K562 (cell line): Measurements from ENCODE around the gene ADSS2. TPM values are rescaled to one million over a fixed set of nuclear protein-coding genes. Genes with fewer than 3 reads are reported as not detected.

Experiments used
- L3MBTL2 ChIP-seq: fragments of 450-650 bp; IDR thresholded peaks from 2 replicates; pipeline ENCODE4 v1.6.1; 2016; ENCODE audit warnings: mild to moderate bottlenecking, moderate library complexity
- MEIS2 ChIP-seq: fragments of 450-650 bp; IDR thresholded peaks from 2 replicates; pipeline ENCODE4 v1.6.1; 2014; ENCODE audit warnings: mild to moderate bottlenecking; ENCODE audit not compliant: partially characterized antibody
- NRF1 ChIP-seq, 2 experiments: fragments of 450-650 bp; IDR thresholded peaks in 1 of 2; conservative IDR thresholded peaks in 1 of 2; 2 replicates each; pipeline ENCODE4 v1.6.1; 2014; ENCODE audit warnings: mild to moderate bottlenecking in 2 of 2
- RBM34 ChIP-seq: fragments of 200-400 bp; formaldehyde crosslinking; IDR thresholded peaks from 2 replicates; pipeline ENCODE4 v1.6.1; 2018; ENCODE audit warnings: low read length, borderline replicate concordance; ENCODE audit not compliant: insufficient read depth
- SMARCA4 ChIP-seq: fragments of 450-650 bp; IDR thresholded peaks from 2 replicates; pipeline ENCODE4 v1.6.1; 2016
- TAL1 ChIP-seq: fragments of 450-650 bp; IDR thresholded peaks from 2 replicates; pipeline ENCODE4 v1.6.1; 2016; ENCODE audit warnings: mild to moderate bottlenecking
- THRAP3 ChIP-seq: fragments of 450-650 bp; IDR thresholded peaks from 2 replicates; pipeline ENCODE4 v1.6.1; 2016; ENCODE audit warnings: mild to moderate bottlenecking, inconsistent platforms, borderline replicate concordance
- ZNF316 ChIP-seq: fragments of 450-650 bp; IDR thresholded peaks from 2 replicates; pipeline ENCODE4 v1.6.1; 2016
- ZNF75A ChIP-seq: fragments of 450-650 bp; formaldehyde crosslinking; IDR thresholded peaks from 2 replicates; pipeline ENCODE4 v1.4.0; 2020; ENCODE audit warnings: mild to moderate bottlenecking
- polyA plus RNA-seq, 8 experiments: library from polyadenylated mRNA; depleted of rRNA in 4 of 8; stranded (reverse) in 5 of 8; unstranded in 3 of 8; fragments of >200 nt; fragmentation: Nextera tagmentation in 2 of 8; fragmentation: Illumina TruSeq in 1 of 8; extraction: Ambion mirVana in 2 of 8; extraction: Trizol in 1 of 8; gene quantifications; 2 replicates each; pipeline versions ENCODE4 v1.2.1 to v1.2.3, GENCODE V29; 2011 to 2014; ENCODE audit warnings: inconsistent platforms in 1 of 8, missing spikeins in 1 of 8
- total RNA-seq, 7 experiments: library from RNA; depleted of rRNA in 6 of 7; stranded (reverse); fragments of >200 nt in 6 of 7; fragmentation: Illumina TruSeq in 2 of 7; extraction: Trizol in 2 of 7; gene quantifications; 2 replicates each; pipeline versions ENCODE4 v1.2.1 to v1.2.3, GENCODE V29; 2011 to 2021; ENCODE audit warnings: low replicate concordance in 1 of 7
- TF ChIP-seq, protein P1 (sequence below): fragments of 450-650 bp; IDR thresholded peaks from 2 replicates; pipeline ENCODE4 v1.6.1; 2016; ENCODE audit warnings: mild to moderate bottlenecking, moderate library complexity
- TF ChIP-seq, protein P2 (sequence below): fragments of 250-450 bp; sonication (Bioruptor Pico); IDR thresholded peaks from 2 replicates; pipeline ENCODE4 v1.8.0; 2022; ENCODE audit warnings: moderate library complexity, mild to moderate bottlenecking, inconsistent platforms
- TF ChIP-seq, protein P3 (sequence below), 2 experiments: IDR thresholded peaks in 1 of 2; conservative IDR thresholded peaks in 1 of 2; 2 replicates each; pipeline ENCODE4 v1.6.1; 2016; ENCODE audit warnings: low read depth in 2 of 2, mild to moderate bottlenecking in 1 of 2, missing compliant biosample characterization in 1 of 2, missing genetic modification characterization in 1 of 2, moderate library complexity in 1 of 2

ADSS2 gene
- total and polyA plus RNA-seq, 9 of the 15 experiments (the other 6 are each of a cell fraction or from before 2014, with no cell fraction given), result 8.8 to 63.8 (median 59.4) TPM

DNA sequence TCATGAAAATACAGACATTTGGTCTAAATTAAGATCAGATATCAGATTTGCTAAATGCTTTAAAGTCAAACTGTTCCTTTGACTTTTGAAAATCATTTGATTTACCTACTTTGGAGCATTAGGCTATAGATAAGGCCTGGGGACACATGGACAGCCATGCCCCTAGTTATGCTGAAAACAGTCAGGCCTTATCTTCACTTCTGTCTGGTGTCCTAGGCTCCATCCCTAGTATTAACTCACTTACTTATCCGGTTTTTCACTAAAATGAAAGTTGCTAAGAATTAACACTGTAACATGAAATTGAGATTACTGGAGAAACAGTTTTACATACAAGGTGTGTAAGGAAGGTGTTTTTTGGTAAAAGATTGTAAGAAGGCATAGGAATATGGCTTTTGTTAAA, 4.9 kb upstream of the ADSS2 start (continued):
- TF ChIP-seq RBM34 (no peak), NRF1 (conservative IDR thresholded peaks at IDR 0.05 in 1 of 2, IDR thresholded peaks at IDR 0.05 in 1 of 2) (no peak), L3MBTL2 (peak; percentile 58; the same call in 1 of the 2 replicates), TAL1 (peak; percentile 12; the same call in 1 of the 2 replicates), THRAP3 (no peak), ZNF75A (CRISPR knock-in tag) (no peak), SMARCA4 (peak; percentile 58; the same call in 1 of the 2 replicates), ZNF316 (0 out of 2 replicates have a peak, but pooled peaks have one; percentile 15), MEIS2 (peak; percentile 68)
- TF ChIP-seq, protein P1, sequence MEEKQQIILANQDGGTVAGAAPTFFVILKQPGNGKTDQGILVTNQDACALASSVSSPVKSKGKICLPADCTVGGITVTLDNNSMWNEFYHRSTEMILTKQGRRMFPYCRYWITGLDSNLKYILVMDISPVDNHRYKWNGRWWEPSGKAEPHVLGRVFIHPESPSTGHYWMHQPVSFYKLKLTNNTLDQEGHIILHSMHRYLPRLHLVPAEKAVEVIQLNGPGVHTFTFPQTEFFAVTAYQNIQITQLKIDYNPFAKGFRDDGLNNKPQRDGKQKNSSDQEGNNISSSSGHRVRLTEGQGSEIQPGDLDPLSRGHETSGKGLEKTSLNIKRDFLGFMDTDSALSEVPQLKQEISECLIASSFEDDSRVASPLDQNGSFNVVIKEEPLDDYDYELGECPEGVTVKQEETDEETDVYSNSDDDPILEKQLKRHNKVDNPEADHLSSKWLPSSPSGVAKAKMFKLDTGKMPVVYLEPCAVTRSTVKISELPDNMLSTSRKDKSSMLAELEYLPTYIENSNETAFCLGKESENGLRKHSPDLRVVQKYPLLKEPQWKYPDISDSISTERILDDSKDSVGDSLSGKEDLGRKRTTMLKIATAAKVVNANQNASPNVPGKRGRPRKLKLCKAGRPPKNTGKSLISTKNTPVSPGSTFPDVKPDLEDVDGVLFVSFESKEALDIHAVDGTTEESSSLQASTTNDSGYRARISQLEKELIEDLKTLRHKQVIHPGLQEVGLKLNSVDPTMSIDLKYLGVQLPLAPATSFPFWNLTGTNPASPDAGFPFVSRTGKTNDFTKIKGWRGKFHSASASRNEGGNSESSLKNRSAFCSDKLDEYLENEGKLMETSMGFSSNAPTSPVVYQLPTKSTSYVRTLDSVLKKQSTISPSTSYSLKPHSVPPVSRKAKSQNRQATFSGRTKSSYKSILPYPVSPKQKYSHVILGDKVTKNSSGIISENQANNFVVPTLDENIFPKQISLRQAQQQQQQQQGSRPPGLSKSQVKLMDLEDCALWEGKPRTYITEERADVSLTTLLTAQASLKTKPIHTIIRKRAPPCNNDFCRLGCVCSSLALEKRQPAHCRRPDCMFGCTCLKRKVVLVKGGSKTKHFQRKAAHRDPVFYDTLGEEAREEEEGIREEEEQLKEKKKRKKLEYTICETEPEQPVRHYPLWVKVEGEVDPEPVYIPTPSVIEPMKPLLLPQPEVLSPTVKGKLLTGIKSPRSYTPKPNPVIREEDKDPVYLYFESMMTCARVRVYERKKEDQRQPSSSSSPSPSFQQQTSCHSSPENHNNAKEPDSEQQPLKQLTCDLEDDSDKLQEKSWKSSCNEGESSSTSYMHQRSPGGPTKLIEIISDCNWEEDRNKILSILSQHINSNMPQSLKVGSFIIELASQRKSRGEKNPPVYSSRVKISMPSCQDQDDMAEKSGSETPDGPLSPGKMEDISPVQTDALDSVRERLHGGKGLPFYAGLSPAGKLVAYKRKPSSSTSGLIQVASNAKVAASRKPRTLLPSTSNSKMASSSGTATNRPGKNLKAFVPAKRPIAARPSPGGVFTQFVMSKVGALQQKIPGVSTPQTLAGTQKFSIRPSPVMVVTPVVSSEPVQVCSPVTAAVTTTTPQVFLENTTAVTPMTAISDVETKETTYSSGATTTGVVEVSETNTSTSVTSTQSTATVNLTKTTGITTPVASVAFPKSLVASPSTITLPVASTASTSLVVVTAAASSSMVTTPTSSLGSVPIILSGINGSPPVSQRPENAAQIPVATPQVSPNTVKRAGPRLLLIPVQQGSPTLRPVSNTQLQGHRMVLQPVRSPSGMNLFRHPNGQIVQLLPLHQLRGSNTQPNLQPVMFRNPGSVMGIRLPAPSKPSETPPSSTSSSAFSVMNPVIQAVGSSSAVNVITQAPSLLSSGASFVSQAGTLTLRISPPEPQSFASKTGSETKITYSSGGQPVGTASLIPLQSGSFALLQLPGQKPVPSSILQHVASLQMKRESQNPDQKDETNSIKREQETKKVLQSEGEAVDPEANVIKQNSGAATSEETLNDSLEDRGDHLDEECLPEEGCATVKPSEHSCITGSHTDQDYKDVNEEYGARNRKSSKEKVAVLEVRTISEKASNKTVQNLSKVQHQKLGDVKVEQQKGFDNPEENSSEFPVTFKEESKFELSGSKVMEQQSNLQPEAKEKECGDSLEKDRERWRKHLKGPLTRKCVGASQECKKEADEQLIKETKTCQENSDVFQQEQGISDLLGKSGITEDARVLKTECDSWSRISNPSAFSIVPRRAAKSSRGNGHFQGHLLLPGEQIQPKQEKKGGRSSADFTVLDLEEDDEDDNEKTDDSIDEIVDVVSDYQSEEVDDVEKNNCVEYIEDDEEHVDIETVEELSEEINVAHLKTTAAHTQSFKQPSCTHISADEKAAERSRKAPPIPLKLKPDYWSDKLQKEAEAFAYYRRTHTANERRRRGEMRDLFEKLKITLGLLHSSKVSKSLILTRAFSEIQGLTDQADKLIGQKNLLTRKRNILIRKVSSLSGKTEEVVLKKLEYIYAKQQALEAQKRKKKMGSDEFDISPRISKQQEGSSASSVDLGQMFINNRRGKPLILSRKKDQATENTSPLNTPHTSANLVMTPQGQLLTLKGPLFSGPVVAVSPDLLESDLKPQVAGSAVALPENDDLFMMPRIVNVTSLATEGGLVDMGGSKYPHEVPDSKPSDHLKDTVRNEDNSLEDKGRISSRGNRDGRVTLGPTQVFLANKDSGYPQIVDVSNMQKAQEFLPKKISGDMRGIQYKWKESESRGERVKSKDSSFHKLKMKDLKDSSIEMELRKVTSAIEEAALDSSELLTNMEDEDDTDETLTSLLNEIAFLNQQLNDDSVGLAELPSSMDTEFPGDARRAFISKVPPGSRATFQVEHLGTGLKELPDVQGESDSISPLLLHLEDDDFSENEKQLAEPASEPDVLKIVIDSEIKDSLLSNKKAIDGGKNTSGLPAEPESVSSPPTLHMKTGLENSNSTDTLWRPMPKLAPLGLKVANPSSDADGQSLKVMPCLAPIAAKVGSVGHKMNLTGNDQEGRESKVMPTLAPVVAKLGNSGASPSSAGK, result peak; percentile 27; the same call in 1 of the 2 replicates
- TF ChIP-seq, protein P2, sequence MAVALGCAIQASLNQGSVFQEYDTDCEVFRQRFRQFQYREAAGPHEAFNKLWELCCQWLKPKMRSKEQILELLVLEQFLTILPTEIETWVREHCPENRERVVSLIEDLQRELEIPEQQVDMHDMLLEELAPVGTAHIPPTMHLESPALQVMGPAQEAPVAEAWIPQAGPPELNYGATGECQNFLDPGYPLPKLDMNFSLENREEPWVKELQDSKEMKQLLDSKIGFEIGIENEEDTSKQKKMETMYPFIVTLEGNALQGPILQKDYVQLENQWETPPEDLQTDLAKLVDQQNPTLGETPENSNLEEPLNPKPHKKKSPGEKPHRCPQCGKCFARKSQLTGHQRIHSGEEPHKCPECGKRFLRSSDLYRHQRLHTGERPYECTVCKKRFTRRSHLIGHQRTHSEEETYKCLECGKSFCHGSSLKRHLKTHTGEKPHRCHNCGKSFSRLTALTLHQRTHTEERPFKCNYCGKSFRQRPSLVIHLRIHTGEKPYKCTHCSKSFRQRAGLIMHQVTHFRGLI (CRISPR knock-in tag), result no peak
- TF ChIP-seq, protein P3, sequence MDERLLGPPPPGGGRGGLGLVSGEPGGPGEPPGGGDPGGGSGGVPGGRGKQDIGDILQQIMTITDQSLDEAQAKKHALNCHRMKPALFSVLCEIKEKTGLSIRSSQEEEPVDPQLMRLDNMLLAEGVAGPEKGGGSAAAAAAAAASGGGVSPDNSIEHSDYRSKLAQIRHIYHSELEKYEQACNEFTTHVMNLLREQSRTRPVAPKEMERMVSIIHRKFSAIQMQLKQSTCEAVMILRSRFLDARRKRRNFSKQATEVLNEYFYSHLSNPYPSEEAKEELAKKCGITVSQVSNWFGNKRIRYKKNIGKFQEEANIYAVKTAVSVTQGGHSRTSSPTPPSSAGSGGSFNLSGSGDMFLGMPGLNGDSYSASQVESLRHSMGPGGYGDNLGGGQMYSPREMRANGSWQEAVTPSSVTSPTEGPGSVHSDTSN (CRISPR knock-in tag; IDR thresholded peaks at IDR 0.05; ENCODE audit: low read depth), result no peak
- TF ChIP-seq, protein P3 (tag; conservative IDR thresholded peaks at IDR 0.05; ENCODE audit: low read depth), result peak; percentile 46
